Mucosa of rectum (tissue), 2 donors: ENCODE results near the gene CYP24A1.

ENCODE experiments used
- H3K27ac ChIP-seq, 2 donors: one replicate each; pipeline ENCODE4 v1.7.0; 2013; ENCODE audit warnings: inconsistent platforms in 2 of 2, low read depth in 2 of 2, low read length in 2 of 2
- H3K27me3 ChIP-seq, 2 donors: one replicate each; pipeline ENCODE4 v1.7.0; 2013; ENCODE audit warnings: low read length in 2 of 2; ENCODE audit not compliant: control insufficient read depth in 2 of 2, insufficient read depth in 2 of 2
- H3K36me3 ChIP-seq, 2 donors: one replicate each; pipeline ENCODE4 v1.7.0; 2013; ENCODE audit warnings: low read length in 2 of 2; ENCODE audit not compliant: control insufficient read depth in 2 of 2, insufficient read depth in 2 of 2
- H3K4me1 ChIP-seq, 2 donors: one replicate each; pipeline ENCODE4 v1.7.0; 2013; ENCODE audit warnings: low read length in 2 of 2, mild to moderate bottlenecking in 1 of 2; ENCODE audit not compliant: control insufficient read depth in 2 of 2, insufficient read depth in 2 of 2
- H3K4me3 ChIP-seq, 2 donors: one replicate each; pipeline ENCODE4 v1.7.0; 2013; ENCODE audit warnings: low read length in 2 of 2
- H3K9ac ChIP-seq, 2 donors: one replicate each; pipeline ENCODE4 v1.7.0; 2013; ENCODE audit warnings: low read length in 2 of 2, low read depth in 1 of 2, mild to moderate bottlenecking in 1 of 2
- H3K9me3 ChIP-seq, 2 donors: one replicate each; pipeline ENCODE4 v1.7.0; 2013; ENCODE audit warnings: low read length in 2 of 2; ENCODE audit not compliant: control insufficient read depth in 2 of 2
- donor health status: healthy.
- donor health status: Normal muscosa, but diverticular disease.

Gene CYP24A1

GRCh38 chr20:54113566-54113965 lies 60.2 kb downstream of the CYP24A1 start:
- Histone ChIP-seq H3K4me1 (peaks cover 19 to 32% of the 10 kb centered on the region in 2 donors), H3K4me3 (peak overlapping the region in 1 of 2 donors; percentile 31), H3K27ac (peak overlapping the region; percentile 80 to 85), H3K9me3 (no peaks in the 10 kb centered on the region), H3K27me3 (no peaks in the 10 kb centered on the region), H3K36me3 (no peaks in the 10 kb centered on the region), H3K9ac (peak overlapping the region in 1 of 2 donors; percentile 36)

DNA sequence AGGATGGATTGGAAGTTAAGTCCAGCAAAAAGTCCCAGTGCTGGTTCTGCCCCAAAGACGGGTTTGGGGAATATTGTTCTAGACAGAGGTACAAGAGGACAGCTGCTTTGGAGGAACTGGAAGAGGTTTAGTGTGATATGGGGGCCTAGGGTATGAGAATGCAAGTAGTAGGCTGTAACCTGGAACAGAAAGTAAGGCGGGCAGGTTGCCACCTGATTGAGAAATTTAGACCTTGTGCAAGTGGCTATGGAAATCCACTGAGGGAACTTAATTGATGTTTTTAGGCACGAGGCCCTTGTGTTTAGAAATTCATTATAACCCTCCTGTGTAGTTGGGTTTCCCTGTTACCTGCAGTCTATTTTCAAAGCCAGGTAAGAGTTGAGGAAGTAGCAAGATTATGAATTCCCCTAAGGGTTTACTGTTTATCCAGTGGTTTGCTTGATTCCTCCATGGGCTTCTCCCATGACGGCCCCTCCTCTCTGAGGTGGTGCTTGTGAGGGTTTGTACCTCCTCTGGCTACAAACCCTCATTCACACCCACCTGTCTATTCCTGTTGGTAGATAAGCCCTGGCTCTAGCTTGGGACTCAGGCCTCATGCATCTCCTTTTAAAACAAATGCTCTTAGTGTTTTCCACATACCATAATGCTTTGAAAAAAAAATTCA lies 61.4 kb downstream of the CYP24A1 start:
- H3K36me3 ChIP-seq, result no peaks in the 10 kb centered on the region
- peaks cover 19 to 43% of the 10 kb centered on the region in 2 donors for H3K4me1 ChIP-seq
- peak overlapping the region in 1 of 2 donors; percentile 53 for H3K27ac ChIP-seq
- H3K4me3 ChIP-seq, result no peak overlapping the region
- no peaks in the 10 kb centered on the region for H3K27me3 ChIP-seq
- H3K9me3 ChIP-seq, result no peaks in the 10 kb centered on the region
- H3K9ac ChIP-seq, result no peak overlapping the region

DNA sequence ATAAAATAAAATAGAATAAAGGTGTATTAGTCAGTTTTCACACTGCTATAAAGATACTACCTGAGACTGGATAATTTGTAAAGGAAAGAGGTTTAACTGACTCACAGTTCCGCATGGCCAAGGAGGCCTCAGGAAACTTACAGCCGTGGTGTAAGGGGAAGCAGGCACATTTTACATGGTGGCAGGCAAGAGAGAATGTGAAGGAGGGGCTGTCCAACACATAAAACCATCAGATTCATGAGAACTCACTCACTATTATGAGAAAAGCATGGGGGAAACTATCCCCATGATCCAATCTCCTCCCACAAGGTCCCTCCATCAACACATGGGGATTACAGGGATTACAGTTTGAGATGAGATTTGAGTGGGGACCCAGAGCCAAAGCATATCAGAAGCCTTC lies 62.3 kb downstream of the CYP24A1 start:
- no peak overlapping the region for H3K9ac ChIP-seq

GRCh38 chr20:54110457-54110856 lies 63.3 kb downstream of the CYP24A1 start:
- Histone ChIP-seq H3K4me1 (peaks cover 18 to 41% of the 10 kb centered on the region in 2 donors), H3K36me3 (no peaks in the 10 kb centered on the region), H3K9me3 (no peaks in the 10 kb centered on the region), H3K27ac (peak overlapping the region in 1 of 2 donors; percentile 21), H3K9ac (no peak overlapping the region), H3K27me3 (no peaks in the 10 kb centered on the region), H3K4me3 (no peak overlapping the region)

More for the DNA sequence above, 62.3 kb downstream of the CYP24A1 start:
- Histone ChIP-seq H3K27me3 (no peaks in the 10 kb centered on the region), H3K36me3 (no peaks in the 10 kb centered on the region), H3K9me3 (no peaks in the 10 kb centered on the region), H3K27ac (no peak overlapping the region), H3K4me3 (no peak overlapping the region), H3K4me1 (peaks cover 19 to 44% of the 10 kb centered on the region in 2 donors)

DNA sequence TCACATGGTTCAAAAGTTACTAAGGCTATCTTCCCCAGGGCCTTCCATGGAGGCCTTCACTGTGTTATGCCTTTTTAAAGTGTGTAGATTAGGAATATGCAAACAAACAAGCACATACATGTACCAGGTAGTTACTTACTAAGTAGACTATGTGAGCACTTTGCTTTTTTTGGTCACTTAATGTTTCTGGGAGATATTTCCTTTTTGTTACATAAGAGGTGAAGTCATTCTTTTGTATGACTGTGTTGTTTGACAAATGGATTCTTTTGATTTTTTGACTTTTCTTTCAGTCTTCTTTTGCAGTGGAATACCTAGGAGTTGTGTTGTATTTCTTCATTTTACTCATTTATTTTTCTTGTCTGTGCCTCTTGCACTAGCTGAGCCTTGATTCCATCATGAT lies 63.7 kb downstream of the CYP24A1 start:
- no peak overlapping the region for H3K9ac ChIP-seq
- no peaks in the 10 kb centered on the region for H3K9me3 ChIP-seq
- H3K4me3 ChIP-seq, result no peak overlapping the region
- H3K27me3 ChIP-seq, result no peaks in the 10 kb centered on the region
- peak overlapping the region in 1 of 2 donors; percentile 21 for H3K27ac ChIP-seq
- H3K4me1 ChIP-seq, result peaks cover 14 to 37% of the 10 kb centered on the region in 2 donors
- no peaks in the 10 kb centered on the region for H3K36me3 ChIP-seq

- no peaks in the 10 kb centered on the region for H3K36me3 ChIP-seq
- peaks cover 13 to 30% of the 10 kb centered on the region in 2 donors for H3K4me1 ChIP-seq
- no peak overlapping the region for H3K9ac ChIP-seq
- no peak overlapping the region for H3K27ac ChIP-seq
- H3K27me3 ChIP-seq, result no peaks in the 10 kb centered on the region
- no peak overlapping the region for H3K4me3 ChIP-seq
- H3K9me3 ChIP-seq, result no peaks in the 10 kb centered on the region
Observed at GRCh38 chr20:54108817-54109216, 65.0 kb downstream of the CYP24A1 start.

GRCh38 chr20:54108326-54108642 lies 65.5 kb downstream of the CYP24A1 start:
- H3K4me3 ChIP-seq, result no peak overlapping the region
- H3K9ac ChIP-seq, result no peak overlapping the region
- no peaks in the 10 kb centered on the region for H3K9me3 ChIP-seq
- H3K36me3 ChIP-seq, result no peaks in the 10 kb centered on the region
- no peaks in the 10 kb centered on the region for H3K27me3 ChIP-seq
- peak overlapping the region in 1 of 2 donors; percentile 11 for H3K27ac ChIP-seq
- peaks cover 11 to 26% of the 10 kb centered on the region in 2 donors for H3K4me1 ChIP-seq

- Histone ChIP-seq H3K4me3 (no peak overlapping the region), H3K36me3 (no peaks in the 10 kb centered on the region), H3K4me1 (peaks cover 8 to 22% of the 10 kb centered on the region in 2 donors), H3K9me3 (no peaks in the 10 kb centered on the region), H3K9ac (no peak overlapping the region), H3K27me3 (no peaks in the 10 kb centered on the region), H3K27ac (peak overlapping the region; percentile 11 to 22)
Observed at GRCh38 chr20:54107600-54108325, 66.0 kb downstream of the CYP24A1 start.

GRCh38 chr20:54107181-54107580 lies 66.6 kb downstream of the CYP24A1 start:
- Histone ChIP-seq H3K4me1 (peaks cover 8 to 20% of the 10 kb centered on the region in 2 donors), H3K4me3 (no peak overlapping the region), H3K36me3 (no peaks in the 10 kb centered on the region), H3K27ac (peak overlapping the region in 1 of 2 donors; percentile 11), H3K27me3 (no peaks in the 10 kb centered on the region), H3K9ac (no peak overlapping the region), H3K9me3 (no peaks in the 10 kb centered on the region)

GRCh38 chr20:54106162-54106561 lies 67.6 kb downstream of the CYP24A1 start:
- H3K9ac ChIP-seq, result no peak overlapping the region
- H3K4me3 ChIP-seq, result no peak overlapping the region
- H3K4me1 ChIP-seq, result peaks cover 5 to 17% of the 10 kb centered on the region in 2 donors
- no peaks in the 10 kb centered on the region for H3K27me3 ChIP-seq
- H3K9me3 ChIP-seq, result no peaks in the 10 kb centered on the region
- H3K27ac ChIP-seq, result no peak overlapping the region
- H3K36me3 ChIP-seq, result no peaks in the 10 kb centered on the region
